Parathyroid adenoma (tissue), 2 donors: ENCODE data around the gene DCX.

Experiments used
- H2AFZ ChIP-seq: fragments of 300-600 bp; sonication (generic); one replicate; pipeline ENCODE4 v1.7.0; 2017; ENCODE audit warnings: antibody characterized with exemption, mild to moderate bottlenecking
- H3K27ac ChIP-seq: fragments of 300-600 bp; sonication (generic); one replicate; pipeline ENCODE4 v1.7.0; 2017
- H3K27me3 ChIP-seq: fragments of 300-600 bp; sonication (generic); one replicate; pipeline ENCODE4 v1.7.0; 2017; ENCODE audit warnings: low read length; ENCODE audit not compliant: control insufficient read depth, insufficient read depth
- H3K36me3 ChIP-seq: fragments of 300-600 bp; sonication (generic); one replicate; pipeline ENCODE4 v1.7.0; 2017; ENCODE audit warnings: low read length; ENCODE audit not compliant: control insufficient read depth, insufficient read depth
- H3K4me1 ChIP-seq: fragments of 300-600 bp; sonication (generic); one replicate; pipeline ENCODE4 v1.7.0; 2017; ENCODE audit warnings: control low read depth
- H3K4me2 ChIP-seq: fragments of 300-600 bp; sonication (generic); one replicate; pipeline ENCODE4 v1.7.0; 2017; ENCODE audit warnings: low read length
- H3K4me3 ChIP-seq: fragments of 300-600 bp; sonication (generic); one replicate; pipeline ENCODE4 v1.7.0; 2017; ENCODE audit warnings: low read depth, low read length
- H3K79me2 ChIP-seq: fragments of 300-600 bp; sonication (generic); one replicate; pipeline ENCODE4 v1.7.0; 2017; ENCODE audit warnings: control low read depth
- H3K9ac ChIP-seq: fragments of 300-600 bp; sonication (generic); one replicate; pipeline ENCODE4 v1.7.0; 2017; ENCODE audit warnings: mild to moderate bottlenecking
- H3K9me3 ChIP-seq: fragments of 300-600 bp; sonication (generic); one replicate; pipeline ENCODE4 v1.7.0; 2017; ENCODE audit warnings: low read length; ENCODE audit not compliant: control insufficient read depth
- TF ChIP-seq, protein P1 (sequence below): fragments of 300-600 bp; sonication (generic); IDR thresholded peaks from one replicate; pipeline ENCODE4 v1.7.0; 2017; ENCODE audit warnings: antibody characterized with exemption, mild to moderate bottlenecking
- donor health status: primary hyperparathyroidism.

The DCX gene

DNA sequence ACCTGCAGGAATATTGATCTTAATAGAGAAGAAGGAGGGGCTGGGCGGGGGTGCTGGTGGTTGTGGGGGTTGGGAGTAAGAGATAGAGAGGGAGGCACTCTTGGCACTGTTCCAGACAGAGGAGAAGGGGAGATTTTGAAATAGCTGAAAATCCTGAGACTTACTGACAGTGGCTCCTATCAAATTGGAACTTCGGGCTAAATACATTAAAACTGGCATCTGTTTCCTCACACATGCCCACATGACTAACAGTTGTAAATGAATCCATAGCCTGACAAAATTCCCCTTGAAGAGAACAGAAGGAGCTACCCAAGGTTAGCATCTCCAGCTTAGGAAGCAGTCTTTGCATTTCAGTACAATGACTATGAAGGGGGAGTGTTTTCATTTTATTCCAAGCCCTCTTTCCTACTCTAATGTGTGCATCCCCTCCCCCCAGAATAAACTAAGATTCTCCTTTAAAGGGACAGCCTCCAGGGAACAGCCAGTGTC lies 1.4 kb downstream of the DCX start:
- TF ChIP-seq, protein P1, sequence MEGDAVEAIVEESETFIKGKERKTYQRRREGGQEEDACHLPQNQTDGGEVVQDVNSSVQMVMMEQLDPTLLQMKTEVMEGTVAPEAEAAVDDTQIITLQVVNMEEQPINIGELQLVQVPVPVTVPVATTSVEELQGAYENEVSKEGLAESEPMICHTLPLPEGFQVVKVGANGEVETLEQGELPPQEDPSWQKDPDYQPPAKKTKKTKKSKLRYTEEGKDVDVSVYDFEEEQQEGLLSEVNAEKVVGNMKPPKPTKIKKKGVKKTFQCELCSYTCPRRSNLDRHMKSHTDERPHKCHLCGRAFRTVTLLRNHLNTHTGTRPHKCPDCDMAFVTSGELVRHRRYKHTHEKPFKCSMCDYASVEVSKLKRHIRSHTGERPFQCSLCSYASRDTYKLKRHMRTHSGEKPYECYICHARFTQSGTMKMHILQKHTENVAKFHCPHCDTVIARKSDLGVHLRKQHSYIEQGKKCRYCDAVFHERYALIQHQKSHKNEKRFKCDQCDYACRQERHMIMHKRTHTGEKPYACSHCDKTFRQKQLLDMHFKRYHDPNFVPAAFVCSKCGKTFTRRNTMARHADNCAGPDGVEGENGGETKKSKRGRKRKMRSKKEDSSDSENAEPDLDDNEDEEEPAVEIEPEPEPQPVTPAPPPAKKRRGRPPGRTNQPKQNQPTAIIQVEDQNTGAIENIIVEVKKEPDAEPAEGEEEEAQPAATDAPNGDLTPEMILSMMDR, result no peak
- Histone ChIP-seq H3K79me2 (no peaks in the 10 kb centered on the region), H3K9me3 (no peaks in the 10 kb centered on the region), H3K27me3 (no peaks in the 10 kb centered on the region), H3K4me3 (no peak overlapping the region), H3K9ac (no peak overlapping the region), H3K4me1 (no peaks in the 10 kb centered on the region), H2AFZ (no peak overlapping the region), H3K4me2 (no peak overlapping the region), H3K36me3 (no peaks in the 10 kb centered on the region), H3K27ac (no peak overlapping the region)

DNA sequence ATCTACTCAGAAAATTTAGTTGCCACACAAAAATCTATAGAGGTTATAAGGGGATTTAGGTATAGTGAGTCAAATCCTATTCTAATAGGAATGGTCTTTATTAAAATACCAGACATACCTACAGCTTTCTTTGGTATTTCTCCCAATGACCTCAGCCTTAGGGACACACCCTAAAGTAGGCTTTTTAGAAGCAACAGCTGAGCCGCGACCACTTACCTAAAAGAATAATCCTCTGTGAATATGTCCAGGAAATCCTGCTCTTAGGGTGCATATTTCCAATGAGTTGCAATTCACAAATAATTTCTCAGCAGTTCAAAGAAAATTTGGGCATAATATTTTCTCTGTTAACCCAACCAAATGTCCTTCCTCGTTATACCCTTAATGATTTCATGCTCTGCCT lies 2.7 kb downstream of the DCX start:
- no peak overlapping the region for H3K27ac ChIP-seq
- H3K9ac ChIP-seq, result no peak overlapping the region
- no peaks in the 10 kb centered on the region for H3K4me1 ChIP-seq
- H3K36me3 ChIP-seq, result no peaks in the 10 kb centered on the region
- H2AFZ ChIP-seq, result no peak overlapping the region
- no peaks in the 10 kb centered on the region for H3K27me3 ChIP-seq
- H3K4me2 ChIP-seq, result no peak overlapping the region
- no peak overlapping the region for H3K4me3 ChIP-seq
- TF ChIP-seq, protein P1, result no peak
- no peaks in the 10 kb centered on the region for H3K9me3 ChIP-seq
- no peaks in the 10 kb centered on the region for H3K79me2 ChIP-seq

DNA sequence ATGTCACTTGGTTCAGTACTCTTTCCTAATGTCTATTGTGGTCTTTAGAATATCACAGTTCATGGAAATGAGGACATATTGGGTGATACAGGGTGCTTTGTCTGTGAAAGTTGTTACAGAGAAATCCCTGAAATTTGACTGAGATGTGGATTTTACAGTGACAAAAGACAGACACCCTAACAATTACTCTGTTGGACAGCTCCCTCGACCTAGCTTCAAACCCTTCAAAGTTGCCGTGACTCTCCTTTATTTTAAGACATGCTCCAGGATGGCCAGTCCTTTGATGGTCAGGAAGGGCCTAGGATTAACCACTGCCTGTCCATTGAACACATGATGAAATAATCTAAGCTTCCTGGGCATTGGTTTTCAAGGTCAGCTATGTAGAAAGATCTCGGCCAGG lies 4.0 kb downstream of the DCX start:
- Histone ChIP-seq H3K27me3 (no peaks in the 10 kb centered on the region), H3K27ac (no peak overlapping the region), H3K36me3 (no peaks in the 10 kb centered on the region), H3K9me3 (no peaks in the 10 kb centered on the region), H2AFZ (no peak overlapping the region), H3K4me3 (no peak overlapping the region), H3K9ac (no peak overlapping the region), H3K79me2 (no peaks in the 10 kb centered on the region), H3K4me2 (no peak overlapping the region), H3K4me1 (no peaks in the 10 kb centered on the region)
- TF ChIP-seq, protein P1, result no peak

DNA sequence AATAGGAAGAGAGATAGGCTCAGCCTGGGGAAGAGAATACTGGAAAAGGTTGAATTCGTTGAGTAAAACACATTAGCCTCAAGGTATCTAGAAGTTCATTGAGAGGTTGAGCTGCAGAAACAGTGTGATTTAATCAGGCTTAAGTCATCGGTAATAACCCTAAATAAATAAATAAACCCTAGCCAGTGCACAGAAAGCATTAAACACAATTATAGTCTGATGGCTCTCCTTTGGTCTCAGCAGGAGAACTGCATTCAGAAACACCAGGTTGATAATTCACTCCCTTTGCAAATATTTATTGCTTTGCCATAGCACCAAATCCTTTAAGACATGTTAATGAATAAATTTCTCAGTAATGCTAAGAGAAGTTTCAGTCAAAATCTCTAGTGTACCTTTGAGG lies 9.6 kb downstream of the DCX start:
- no peak overlapping the region for H3K9ac ChIP-seq
- TF ChIP-seq, protein P1, result no peak
- no peak overlapping the region for H2AFZ ChIP-seq
- H3K4me2 ChIP-seq, result no peak overlapping the region
- H3K9me3 ChIP-seq, result no peaks in the 10 kb centered on the region
- H3K27me3 ChIP-seq, result no peaks in the 10 kb centered on the region
- H3K4me1 ChIP-seq, result no peaks in the 10 kb centered on the region
- no peaks in the 10 kb centered on the region for H3K79me2 ChIP-seq
- no peak overlapping the region for H3K27ac ChIP-seq
- no peaks in the 10 kb centered on the region for H3K36me3 ChIP-seq
- H3K4me3 ChIP-seq, result no peak overlapping the region

DNA sequence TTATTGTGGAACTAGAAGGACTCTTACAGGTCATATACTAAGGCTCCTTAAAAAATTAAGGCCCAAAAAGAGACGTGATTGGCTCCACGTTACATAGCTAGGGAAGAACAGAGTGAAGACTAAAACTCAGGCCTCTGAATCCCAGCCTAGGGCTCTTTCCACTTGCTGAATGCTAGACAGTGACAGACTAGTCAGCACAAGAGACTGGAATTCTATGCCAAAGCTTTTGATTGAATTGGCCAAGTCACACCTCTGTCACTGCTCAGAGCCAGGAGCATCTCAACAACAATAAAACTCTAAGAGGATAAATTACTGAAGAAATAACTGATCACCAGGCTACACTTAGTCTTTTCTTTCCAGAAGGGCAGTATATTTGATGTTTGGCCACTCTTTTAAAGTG lies 16.8 kb downstream of the DCX start:
- no peaks in the 10 kb centered on the region for H3K4me1 ChIP-seq
- no peaks in the 10 kb centered on the region for H3K9me3 ChIP-seq
- no peak overlapping the region for H3K27ac ChIP-seq
- H3K9ac ChIP-seq, result no peak overlapping the region
- H3K4me2 ChIP-seq, result no peak overlapping the region
- H3K4me3 ChIP-seq, result no peak overlapping the region
- no peaks in the 10 kb centered on the region for H3K79me2 ChIP-seq
- no peaks in the 10 kb centered on the region for H3K27me3 ChIP-seq
- H2AFZ ChIP-seq, result no peak overlapping the region
- TF ChIP-seq, protein P1, result no peak
- H3K36me3 ChIP-seq, result no peaks in the 10 kb centered on the region
